ENCODE data around the gene SKI. TPM values are rescaled to one million over a fixed set of nuclear protein-coding genes. Genes with fewer than 3 reads are reported as not detected.
"Not testable (repeated sequence)": the region's sequence is repeated elsewhere in the genome, so short reads cannot be mapped to it uniquely, and the experiment has no call there.

SKI gene
- total RNA-seq, 2 experiments from 2014 or later = 4.7 to 11.7 TPM

DNA sequence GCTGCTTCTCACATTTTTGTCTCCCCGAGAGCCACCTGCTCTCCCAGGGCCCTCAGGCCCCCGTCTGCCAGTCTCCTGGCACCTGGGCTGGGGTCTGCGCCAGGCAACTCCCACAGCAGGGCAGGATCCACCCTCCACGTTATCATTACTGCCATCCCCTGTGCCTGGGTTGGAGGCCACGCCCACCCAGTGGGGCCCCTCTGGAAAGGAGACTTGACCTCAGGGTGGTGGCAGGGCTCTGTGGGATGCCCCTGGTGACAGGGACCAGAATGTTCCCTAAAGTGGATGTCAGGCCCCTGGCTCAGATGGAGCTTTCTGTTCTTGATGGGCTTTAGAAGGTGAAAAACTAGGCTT, 66.6 kb downstream of the SKI start:
- intact Hi-C loops (cut with micrococcal nuclease; ENCODE audit: unreplicated experiment) = no loop called here

DNA sequence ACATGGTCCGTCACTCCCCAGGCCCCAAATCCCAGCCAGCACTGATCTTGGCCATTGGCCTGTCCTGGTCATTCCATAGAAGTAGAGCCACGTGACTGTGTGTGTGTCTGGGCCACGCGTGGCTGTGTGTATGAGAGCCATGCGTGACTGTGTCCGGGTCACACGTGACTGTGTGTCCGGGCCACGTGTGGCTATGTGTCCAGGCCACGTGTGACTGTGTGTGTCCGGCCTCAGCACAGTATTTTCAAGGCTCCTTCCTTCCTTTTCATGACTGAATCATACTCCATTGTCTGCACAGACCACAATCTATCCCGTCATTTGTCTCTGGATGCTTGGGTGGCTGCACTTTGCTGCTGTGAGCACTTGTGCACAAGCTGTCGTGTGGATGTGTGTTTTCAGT, 67.4 kb downstream of the SKI start:
- ChIA-PET POLR2A (no interaction called here), CTCF (ENCODE audit: unreplicated experiment) (no interaction called here)
- Histone ChIP-seq H3K79me2 (ENCODE audit: insufficient read depth, low read depth, low read length) (no peaks in the 10 kb centered on the region), H3K4me2 (ENCODE audit: low read length) (no peak overlapping the region), H4K20me1 (ENCODE audit: insufficient read depth, low read length) (peaks cover 6% of the 10 kb centered on the region; the same call in 1 of the 2 replicates), H3K4me1 (ENCODE audit: insufficient read depth, low read length, poor library complexity, severe bottlenecking) (peaks cover 19% of the 10 kb centered on the region), H3K9me2 (ENCODE audit: insufficient read depth, low read length) (no peaks in the 10 kb centered on the region), H3K9me3 (ENCODE audit: low read length) (no peaks in the 10 kb centered on the region), H3K27ac (ENCODE audit: low read depth, low read length, poor library complexity, severe bottlenecking) (no peak overlapping the region), H2AFZ (ENCODE audit: low read length) (no peak overlapping the region), H3K36me3 (ENCODE audit: insufficient read depth, low read length) (no peaks in the 10 kb centered on the region), H3K4me3 (ENCODE audit: low read depth, low read length, poor library complexity, severe bottlenecking) (no peak overlapping the region)
- TF ChIP-seq EZH2phosphoT487 (IDR thresholded peaks at IDR 0.05; ENCODE audit: borderline replicate concordance, low read depth, low read length) = no peak
- TF ChIP-seq, protein P1, sequence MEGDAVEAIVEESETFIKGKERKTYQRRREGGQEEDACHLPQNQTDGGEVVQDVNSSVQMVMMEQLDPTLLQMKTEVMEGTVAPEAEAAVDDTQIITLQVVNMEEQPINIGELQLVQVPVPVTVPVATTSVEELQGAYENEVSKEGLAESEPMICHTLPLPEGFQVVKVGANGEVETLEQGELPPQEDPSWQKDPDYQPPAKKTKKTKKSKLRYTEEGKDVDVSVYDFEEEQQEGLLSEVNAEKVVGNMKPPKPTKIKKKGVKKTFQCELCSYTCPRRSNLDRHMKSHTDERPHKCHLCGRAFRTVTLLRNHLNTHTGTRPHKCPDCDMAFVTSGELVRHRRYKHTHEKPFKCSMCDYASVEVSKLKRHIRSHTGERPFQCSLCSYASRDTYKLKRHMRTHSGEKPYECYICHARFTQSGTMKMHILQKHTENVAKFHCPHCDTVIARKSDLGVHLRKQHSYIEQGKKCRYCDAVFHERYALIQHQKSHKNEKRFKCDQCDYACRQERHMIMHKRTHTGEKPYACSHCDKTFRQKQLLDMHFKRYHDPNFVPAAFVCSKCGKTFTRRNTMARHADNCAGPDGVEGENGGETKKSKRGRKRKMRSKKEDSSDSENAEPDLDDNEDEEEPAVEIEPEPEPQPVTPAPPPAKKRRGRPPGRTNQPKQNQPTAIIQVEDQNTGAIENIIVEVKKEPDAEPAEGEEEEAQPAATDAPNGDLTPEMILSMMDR (conservative IDR thresholded peaks at IDR 0.05; ENCODE audit: low read length) = no peak
- intact Hi-C loops (cut with micrococcal nuclease; ENCODE audit: unreplicated experiment) = no loop called here
- no peak for DNase-seq (ENCODE audit: low spot score)
- BruUV-seq (replicated peaks) = no TSS peak

More for the DNA sequence above, 66.6 kb downstream of the SKI start:
- Histone ChIP-seq H3K9me2 (ENCODE audit: insufficient read depth, low read length) (no peaks in the 10 kb centered on the region), H3K36me3 (ENCODE audit: insufficient read depth, low read length) (no peaks in the 10 kb centered on the region), H3K9me3 (ENCODE audit: low read length) (no peaks in the 10 kb centered on the region), H3K27ac (ENCODE audit: low read depth, low read length, poor library complexity, severe bottlenecking) (no peak overlapping the region), H3K4me3 (ENCODE audit: low read depth, low read length, poor library complexity, severe bottlenecking) (no peak overlapping the region), H2AFZ (ENCODE audit: low read length) (no peak overlapping the region), H4K20me1 (ENCODE audit: insufficient read depth, low read length) (peaks cover 6% of the 10 kb centered on the region; the same call in 1 of the 2 replicates), H3K4me1 (ENCODE audit: insufficient read depth, low read length, poor library complexity, severe bottlenecking) (peaks cover 13% of the 10 kb centered on the region), H3K79me2 (ENCODE audit: insufficient read depth, low read depth, low read length) (no peaks in the 10 kb centered on the region), H3K4me2 (ENCODE audit: low read length) (no peak overlapping the region)
- TF ChIP-seq, protein P1 (conservative IDR thresholded peaks at IDR 0.05; ENCODE audit: low read length) = no peak
- TF ChIP-seq EZH2phosphoT487 (IDR thresholded peaks at IDR 0.05; ENCODE audit: borderline replicate concordance, low read depth, low read length) = no peak
- BruUV-seq (replicated peaks) = no TSS peak
- no peak for DNase-seq (ENCODE audit: low spot score)
- CTCF ChIA-PET (ENCODE audit: unreplicated experiment) = no interaction called here
- POLR2A ChIA-PET = no interaction called here

DNA sequence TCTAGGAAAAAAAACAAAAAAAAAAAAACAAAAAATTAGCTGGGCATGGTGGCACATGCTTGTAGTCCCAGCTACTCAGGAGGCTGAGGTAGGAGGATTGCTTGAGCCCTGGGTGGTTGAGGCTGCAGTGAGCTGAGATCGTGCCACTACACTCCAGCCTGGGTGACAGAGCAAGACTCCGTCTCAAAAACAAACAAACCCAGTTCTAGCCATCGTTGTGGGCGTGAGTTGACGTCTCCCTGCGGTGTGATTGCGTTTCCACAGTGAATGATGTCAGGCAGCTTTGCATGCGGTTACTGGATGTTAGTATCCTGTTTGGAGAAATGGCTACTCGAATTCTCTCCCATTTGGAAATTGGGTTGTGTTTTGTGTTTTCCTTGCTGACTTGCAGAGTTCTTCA, 68.1 kb downstream of the SKI start:
- H3K9me2 ChIP-seq (ENCODE audit: insufficient read depth, low read length); BruUV-seq (replicated peaks); H3K9me3 ChIP-seq (ENCODE audit: low read length); H3K79me2 ChIP-seq (ENCODE audit: insufficient read depth, low read depth, low read length); intact Hi-C loops (cut with micrococcal nuclease; ENCODE audit: unreplicated experiment); H3K27ac ChIP-seq (ENCODE audit: low read depth, low read length, poor library complexity, severe bottlenecking); DNase-seq (ENCODE audit: low spot score); H3K4me3 ChIP-seq (ENCODE audit: low read depth, low read length, poor library complexity, severe bottlenecking); H4K20me1 ChIP-seq (ENCODE audit: insufficient read depth, low read length); H2AFZ ChIP-seq (ENCODE audit: low read length); CTCF ChIA-PET (ENCODE audit: unreplicated experiment); POLR2A ChIA-PET; H3K4me2 ChIP-seq (ENCODE audit: low read length); H3K36me3 ChIP-seq (ENCODE audit: insufficient read depth, low read length): not testable (repeated sequence)
- H3K4me1 ChIP-seq (ENCODE audit: insufficient read depth, low read length, poor library complexity, severe bottlenecking) = peaks cover 21% of the 10 kb centered on the region

Data from OCI-LY7 (cell line).